GM12878 (cell line): ENCODE data around the gene TRIM32. TPM values are rescaled to one million over a fixed set of nuclear protein-coding genes. Genes with fewer than 3 reads are reported as not detected.

Source experiments
- CHD1 ChIP-seq: IDR thresholded peaks from 2 replicates; pipeline ENCODE4 v1.6.1; 2012; ENCODE audit warnings: low read depth, low read length, improper control_type of control experiment
- CREB1 ChIP-seq: IDR thresholded peaks from 2 replicates; pipeline ENCODE4 v1.6.1; 2012; ENCODE audit warnings: low read depth, mild to moderate bottlenecking, inconsistent platforms
- IKZF1 ChIP-seq: fragments of 450-650 bp; conservative IDR thresholded peaks from 2 replicates; pipeline ENCODE4 v1.6.1; 2017; ENCODE audit warnings: antibody characterized with exemption, mild to moderate bottlenecking
- NBN ChIP-seq: fragments of 450-650 bp; IDR thresholded peaks from 2 replicates; pipeline ENCODE4 v1.6.1; 2016
- NRF1 ChIP-seq: conservative IDR thresholded peaks from 2 replicates; pipeline ENCODE4 v1.6.1; 2011; ENCODE audit warnings: mild to moderate bottlenecking, low read depth, low read length, improper control_type of control experiment
- PKNOX1 ChIP-seq: fragments of 450-650 bp; IDR thresholded peaks from 2 replicates; pipeline ENCODE4 v1.6.1; 2016; ENCODE audit warnings: mild to moderate bottlenecking
- POLR2AphosphoS5 ChIP-seq: IDR thresholded peaks from 2 replicates; pipeline ENCODE4 v1.6.1; 2011; ENCODE audit warnings: mild to moderate bottlenecking, low read length, inconsistent platforms
- RB1 ChIP-seq: fragments of 450-650 bp; formaldehyde crosslinking; IDR thresholded peaks from 2 replicates; pipeline ENCODE4 v1.6.1; 2017; ENCODE audit warnings: mild to moderate bottlenecking, borderline replicate concordance
- SIN3A ChIP-seq: IDR thresholded peaks from 2 replicates; pipeline ENCODE4 v1.6.1; 2012; ENCODE audit warnings: low read depth, low read length, improper control_type of control experiment
- SIX5 ChIP-seq: IDR thresholded peaks from 2 replicates; pipeline ENCODE4 v1.6.1; 2011; ENCODE audit warnings: mild to moderate bottlenecking, low read depth, low read length, moderate library complexity; ENCODE audit not compliant: severe bottlenecking
- SKIL ChIP-seq: fragments of 450-650 bp; IDR thresholded peaks from 2 replicates; pipeline ENCODE4 v1.6.1; 2017; ENCODE audit warnings: mild to moderate bottlenecking, low read depth, inconsistent platforms; ENCODE audit not compliant: poor library complexity, severe bottlenecking
- SP1 ChIP-seq: IDR thresholded peaks from one replicate; pipeline ENCODE4 v1.6.1; 2011; ENCODE audit warnings: low read depth, low read length
- SUPT20H ChIP-seq: IDR thresholded peaks from 2 replicates; pipeline ENCODE4 v1.6.1; 2011; ENCODE audit warnings: low read depth, mild to moderate bottlenecking, low read length, moderate library complexity, borderline replicate concordance; ENCODE audit not compliant: control insufficient read depth
- polyA plus RNA-seq, 11 experiments: library from polyadenylated mRNA; depleted of rRNA in 4 of 11; unstranded in 6 of 11; stranded (reverse) in 5 of 11; fragments of >200 nt; fragmentation: Nextera tagmentation in 4 of 11; fragmentation: Illumina TruSeq in 1 of 11; extraction: Ambion mirVana in 4 of 11; extraction: Trizol in 1 of 11; gene quantifications; 1 replicate in 1 of 11; 2 replicates in 10 of 11; pipeline versions ENCODE4 v1.2.1 to v1.2.3, GENCODE V29; 2011 to 2016; ENCODE audit warnings: inconsistent platforms in 2 of 11, missing spikeins in 2 of 11, low read depth in 1 of 11
- total RNA-seq, 4 experiments: library from RNA; depleted of rRNA in 3 of 4; stranded (reverse); fragments of >200 nt in 3 of 4; fragmentation: Illumina TruSeq in 1 of 4; extraction: Trizol in 1 of 4; gene quantifications; 2 replicates each; pipeline versions ENCODE4 v1.2.1 to v1.2.3, GENCODE V29; 2013 to 2021
- TF ChIP-seq, protein P1 (sequence below): IDR thresholded peaks from 2 replicates; pipeline ENCODE4 v1.6.1; 2011; ENCODE audit warnings: mild to moderate bottlenecking, low read depth, low read length, moderate library complexity; ENCODE audit not compliant: insufficient replicate concordance
- TF ChIP-seq, protein P2 (sequence below): fragments of 450-650 bp; IDR thresholded peaks from 2 replicates; pipeline ENCODE4 v1.6.1; 2016; ENCODE audit warnings: mild to moderate bottlenecking
- TF ChIP-seq, protein P3 (sequence below): fragments of 450-650 bp; IDR thresholded peaks from 2 replicates; pipeline ENCODE4 v1.6.1; 2017; ENCODE audit warnings: low read depth, mild to moderate bottlenecking, moderate library complexity
- TF ChIP-seq, protein P4 (sequence below): fragments of 450-650 bp; IDR thresholded peaks from 2 replicates; pipeline ENCODE4 v1.6.1; 2017; ENCODE audit warnings: mild to moderate bottlenecking, moderate library complexity

Gene TRIM32
- total and polyA plus RNA-seq, 10 of the 15 experiments (the other 5 are each of a cell fraction or from before 2014, with no cell fraction given) = 7.1 to 23.8 (median 12.2) TPM

- TF ChIP-seq SP1 (peak; percentile 76), POLR2AphosphoS5 (peak; percentile 75), SIN3A (peak; percentile 53; the same call in 1 of the 2 replicates), IKZF1 (0 out of 2 replicates have a peak, but pooled peaks have one; percentile 24), CREB1 (peak; percentile 35; the same call in 1 of the 2 replicates), NBN (peak; percentile 68; the same call in 1 of the 2 replicates), PKNOX1 (peak; percentile 99), SKIL (peak; percentile 75), NRF1 (peak; percentile 51), RB1 (peak; percentile 75; the same call in 1 of the 2 replicates), SIX5 (no peak), SUPT20H (no peak), CHD1 (peak; percentile 94)
- TF ChIP-seq, protein P1, sequence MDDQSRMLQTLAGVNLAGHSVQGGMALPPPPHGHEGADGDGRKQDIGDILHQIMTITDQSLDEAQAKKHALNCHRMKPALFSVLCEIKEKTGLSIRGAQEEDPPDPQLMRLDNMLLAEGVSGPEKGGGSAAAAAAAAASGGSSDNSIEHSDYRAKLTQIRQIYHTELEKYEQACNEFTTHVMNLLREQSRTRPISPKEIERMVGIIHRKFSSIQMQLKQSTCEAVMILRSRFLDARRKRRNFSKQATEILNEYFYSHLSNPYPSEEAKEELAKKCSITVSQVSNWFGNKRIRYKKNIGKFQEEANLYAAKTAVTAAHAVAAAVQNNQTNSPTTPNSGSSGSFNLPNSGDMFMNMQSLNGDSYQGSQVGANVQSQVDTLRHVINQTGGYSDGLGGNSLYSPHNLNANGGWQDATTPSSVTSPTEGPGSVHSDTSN = peak; percentile 98
- TF ChIP-seq, protein P2, sequence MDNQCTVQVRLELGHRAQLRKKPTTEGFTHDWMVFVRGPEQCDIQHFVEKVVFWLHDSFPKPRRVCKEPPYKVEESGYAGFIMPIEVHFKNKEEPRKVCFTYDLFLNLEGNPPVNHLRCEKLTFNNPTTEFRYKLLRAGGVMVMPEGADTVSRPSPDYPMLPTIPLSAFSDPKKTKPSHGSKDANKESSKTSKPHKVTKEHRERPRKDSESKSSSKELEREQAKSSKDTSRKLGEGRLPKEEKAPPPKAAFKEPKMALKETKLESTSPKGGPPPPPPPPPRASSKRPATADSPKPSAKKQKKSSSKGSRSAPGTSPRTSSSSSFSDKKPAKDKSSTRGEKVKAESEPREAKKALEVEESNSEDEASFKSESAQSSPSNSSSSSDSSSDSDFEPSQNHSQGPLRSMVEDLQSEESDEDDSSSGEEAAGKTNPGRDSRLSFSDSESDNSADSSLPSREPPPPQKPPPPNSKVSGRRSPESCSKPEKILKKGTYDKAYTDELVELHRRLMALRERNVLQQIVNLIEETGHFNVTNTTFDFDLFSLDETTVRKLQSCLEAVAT = no peak
- TF ChIP-seq, protein P3, sequence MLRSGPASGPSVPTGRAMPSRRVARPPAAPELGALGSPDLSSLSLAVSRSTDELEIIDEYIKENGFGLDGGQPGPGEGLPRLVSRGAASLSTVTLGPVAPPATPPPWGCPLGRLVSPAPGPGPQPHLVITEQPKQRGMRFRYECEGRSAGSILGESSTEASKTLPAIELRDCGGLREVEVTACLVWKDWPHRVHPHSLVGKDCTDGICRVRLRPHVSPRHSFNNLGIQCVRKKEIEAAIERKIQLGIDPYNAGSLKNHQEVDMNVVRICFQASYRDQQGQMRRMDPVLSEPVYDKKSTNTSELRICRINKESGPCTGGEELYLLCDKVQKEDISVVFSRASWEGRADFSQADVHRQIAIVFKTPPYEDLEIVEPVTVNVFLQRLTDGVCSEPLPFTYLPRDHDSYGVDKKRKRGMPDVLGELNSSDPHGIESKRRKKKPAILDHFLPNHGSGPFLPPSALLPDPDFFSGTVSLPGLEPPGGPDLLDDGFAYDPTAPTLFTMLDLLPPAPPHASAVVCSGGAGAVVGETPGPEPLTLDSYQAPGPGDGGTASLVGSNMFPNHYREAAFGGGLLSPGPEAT = 0 out of 2 replicates have a peak, but pooled peaks have one; percentile 10
- TF ChIP-seq, protein P4, sequence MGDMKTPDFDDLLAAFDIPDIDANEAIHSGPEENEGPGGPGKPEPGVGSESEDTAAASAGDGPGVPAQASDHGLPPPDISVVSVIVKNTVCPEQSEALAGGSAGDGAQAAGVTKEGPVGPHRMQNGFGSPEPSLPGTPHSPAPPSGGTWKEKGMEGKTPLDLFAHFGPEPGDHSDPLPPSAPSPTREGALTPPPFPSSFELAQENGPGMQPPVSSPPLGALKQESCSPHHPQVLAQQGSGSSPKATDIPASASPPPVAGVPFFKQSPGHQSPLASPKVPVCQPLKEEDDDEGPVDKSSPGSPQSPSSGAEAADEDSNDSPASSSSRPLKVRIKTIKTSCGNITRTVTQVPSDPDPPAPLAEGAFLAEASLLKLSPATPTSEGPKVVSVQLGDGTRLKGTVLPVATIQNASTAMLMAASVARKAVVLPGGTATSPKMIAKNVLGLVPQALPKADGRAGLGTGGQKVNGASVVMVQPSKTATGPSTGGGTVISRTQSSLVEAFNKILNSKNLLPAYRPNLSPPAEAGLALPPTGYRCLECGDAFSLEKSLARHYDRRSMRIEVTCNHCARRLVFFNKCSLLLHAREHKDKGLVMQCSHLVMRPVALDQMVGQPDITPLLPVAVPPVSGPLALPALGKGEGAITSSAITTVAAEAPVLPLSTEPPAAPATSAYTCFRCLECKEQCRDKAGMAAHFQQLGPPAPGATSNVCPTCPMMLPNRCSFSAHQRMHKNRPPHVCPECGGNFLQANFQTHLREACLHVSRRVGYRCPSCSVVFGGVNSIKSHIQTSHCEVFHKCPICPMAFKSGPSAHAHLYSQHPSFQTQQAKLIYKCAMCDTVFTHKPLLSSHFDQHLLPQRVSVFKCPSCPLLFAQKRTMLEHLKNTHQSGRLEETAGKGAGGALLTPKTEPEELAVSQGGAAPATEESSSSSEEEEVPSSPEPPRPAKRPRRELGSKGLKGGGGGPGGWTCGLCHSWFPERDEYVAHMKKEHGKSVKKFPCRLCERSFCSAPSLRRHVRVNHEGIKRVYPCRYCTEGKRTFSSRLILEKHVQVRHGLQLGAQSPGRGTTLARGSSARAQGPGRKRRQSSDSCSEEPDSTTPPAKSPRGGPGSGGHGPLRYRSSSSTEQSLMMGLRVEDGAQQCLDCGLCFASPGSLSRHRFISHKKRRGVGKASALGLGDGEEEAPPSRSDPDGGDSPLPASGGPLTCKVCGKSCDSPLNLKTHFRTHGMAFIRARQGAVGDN = peak; percentile 66
Measured at GRCh38 chr9:116687074-116687753, at the start of gene TRIM32 (continued).
